ENCODE results near the gene CSGALNACT2. TPM values are rescaled to one million over a fixed set of nuclear protein-coding genes. Genes with fewer than 3 reads are reported as not detected.
A peak's percentile ranks its signal among the peaks of the same experiment; 100 is the strongest.

Gene CSGALNACT2
- total RNA-seq, 1 experiment from 2014 or later = 3.6 TPM

DNA sequence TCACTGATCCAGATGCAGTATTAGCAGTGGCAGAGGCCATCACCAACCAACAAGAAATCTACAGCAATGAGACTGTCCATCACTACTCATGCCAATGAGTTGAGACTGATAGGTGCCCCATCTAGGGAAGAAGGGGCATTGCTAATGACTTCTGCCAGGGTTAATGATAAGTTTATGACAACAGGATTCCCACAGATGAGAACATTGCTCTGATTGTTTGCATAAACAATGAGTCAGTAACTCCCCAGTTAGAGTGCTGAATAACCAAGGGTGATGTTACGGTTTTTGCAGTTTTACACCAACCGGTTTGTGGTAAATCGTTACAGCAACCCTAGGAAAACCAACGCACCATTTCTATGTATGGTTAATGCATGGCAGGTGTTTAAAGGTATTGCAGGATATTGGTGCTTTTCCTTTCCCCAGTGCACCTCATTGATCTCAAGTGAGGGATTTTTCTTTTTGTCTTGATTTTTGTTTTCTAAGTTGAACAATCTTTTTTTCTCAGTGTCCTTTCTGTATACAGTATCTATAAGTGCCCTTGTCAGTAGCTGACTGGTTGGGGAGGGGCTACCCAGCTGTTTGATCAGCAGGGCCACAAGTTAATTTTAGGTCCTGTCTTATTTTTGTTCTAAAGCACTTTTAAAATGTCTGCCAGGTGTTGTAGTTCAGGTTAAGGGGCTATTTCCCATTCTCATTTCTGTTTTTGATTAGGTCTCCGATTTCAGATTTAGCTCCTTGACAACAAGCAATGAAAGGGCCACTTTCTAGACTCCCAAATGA is 3.9 kb upstream of the CSGALNACT2 start:
- DNase-seq = peak; percentile 72
- ATAC-seq = peak; percentile 2; the same call in 1 of the 2 replicates
- no peaks in the 10 kb centered on the region for H3K27me3 ChIP-seq (ENCODE audit: low read length)
- H3K9ac ChIP-seq (ENCODE audit: low read length) = no peak overlapping the region
- intact Hi-C loops (cut with micrococcal nuclease) = no loop called here
- no peak overlapping the region for H3K4me3 ChIP-seq (ENCODE audit: low read length)
- H3K9me3 ChIP-seq (ENCODE audit: low read length) = no peaks in the 10 kb centered on the region
- peaks cover 28% of the 10 kb centered on the region for H3K4me1 ChIP-seq (ENCODE audit: insufficient read depth, low read length)
- no peaks in the 10 kb centered on the region for H3K9me2 ChIP-seq (replicated peaks; ENCODE audit: low read length)
- H3K36me3 ChIP-seq (ENCODE audit: low read depth, low read length) = no peaks in the 10 kb centered on the region
- CTCF ChIA-PET = no interaction called here
- H3K4me2 ChIP-seq (ENCODE audit: low read length) = no peak overlapping the region
- no peak overlapping the region for H3K27ac ChIP-seq (ENCODE audit: low read length)
- H4K20me1 ChIP-seq (ENCODE audit: low read length) = 0 out of 2 replicates have a peak, but pooled peaks cover 2% of the 10 kb centered on the region
- H2AFZ ChIP-seq (ENCODE audit: low read length) = no peak overlapping the region
- POLR2A ChIA-PET (ENCODE audit: unreplicated experiment) = no interaction called here
- H3K79me2 ChIP-seq (ENCODE audit: low read length) = peaks cover 7% of the 10 kb centered on the region
- TF ChIP-seq EZH2phosphoT487 (IDR thresholded peaks at IDR 0.05; ENCODE audit: borderline replicate concordance, low read length) = no peak
- TF ChIP-seq EZH2 (IDR thresholded peaks at IDR 0.05; ENCODE audit: low read length, unreplicated experiment) = no peak
- TF ChIP-seq, protein P1, sequence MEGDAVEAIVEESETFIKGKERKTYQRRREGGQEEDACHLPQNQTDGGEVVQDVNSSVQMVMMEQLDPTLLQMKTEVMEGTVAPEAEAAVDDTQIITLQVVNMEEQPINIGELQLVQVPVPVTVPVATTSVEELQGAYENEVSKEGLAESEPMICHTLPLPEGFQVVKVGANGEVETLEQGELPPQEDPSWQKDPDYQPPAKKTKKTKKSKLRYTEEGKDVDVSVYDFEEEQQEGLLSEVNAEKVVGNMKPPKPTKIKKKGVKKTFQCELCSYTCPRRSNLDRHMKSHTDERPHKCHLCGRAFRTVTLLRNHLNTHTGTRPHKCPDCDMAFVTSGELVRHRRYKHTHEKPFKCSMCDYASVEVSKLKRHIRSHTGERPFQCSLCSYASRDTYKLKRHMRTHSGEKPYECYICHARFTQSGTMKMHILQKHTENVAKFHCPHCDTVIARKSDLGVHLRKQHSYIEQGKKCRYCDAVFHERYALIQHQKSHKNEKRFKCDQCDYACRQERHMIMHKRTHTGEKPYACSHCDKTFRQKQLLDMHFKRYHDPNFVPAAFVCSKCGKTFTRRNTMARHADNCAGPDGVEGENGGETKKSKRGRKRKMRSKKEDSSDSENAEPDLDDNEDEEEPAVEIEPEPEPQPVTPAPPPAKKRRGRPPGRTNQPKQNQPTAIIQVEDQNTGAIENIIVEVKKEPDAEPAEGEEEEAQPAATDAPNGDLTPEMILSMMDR (conservative IDR thresholded peaks at IDR 0.05; ENCODE audit: low read depth, low read length) = no peak
- no TSS peak for BruUV-seq (replicated peaks)
- H3F3A ChIP-seq (ENCODE audit: low read length, unreplicated experiment) = peaks cover 1% of the 10 kb centered on the region

DNA sequence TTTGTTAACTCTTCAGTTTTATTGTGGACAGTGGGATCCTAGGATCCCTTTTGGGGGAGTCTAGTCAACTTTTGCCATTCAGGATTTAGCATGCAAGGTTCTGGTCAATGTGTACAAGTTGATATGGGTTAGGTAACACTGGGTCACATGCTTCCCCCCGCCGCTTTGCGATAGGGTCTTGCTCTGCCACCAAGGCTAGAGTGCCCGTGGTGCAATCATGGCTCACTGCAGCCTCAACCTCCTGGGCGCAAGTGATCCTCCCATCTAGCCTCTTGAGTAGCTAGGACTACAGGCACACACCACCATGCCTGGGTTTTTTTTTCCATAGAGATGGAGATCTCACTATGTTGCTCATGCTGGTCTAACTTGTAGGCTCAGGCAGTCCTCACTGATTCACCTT is 3.2 kb upstream of the CSGALNACT2 start:
- CTCF ChIA-PET = no interaction called here
- DNase-seq = no peak
- intact Hi-C loops (cut with micrococcal nuclease) = loop anchor here (5.0 kb wide), 1 partner anchor 222 kb away; no protein-coding TSS in a partner anchor
- Histone ChIP-seq H2AFZ (ENCODE audit: low read length) (no peak overlapping the region), H3K36me3 (ENCODE audit: low read depth, low read length) (no peaks in the 10 kb centered on the region), H3K79me2 (ENCODE audit: low read length) (peaks cover 14% of the 10 kb centered on the region), H3K27ac (ENCODE audit: low read length) (no peak overlapping the region), H3K9ac (ENCODE audit: low read length) (no peak overlapping the region), H3F3A (ENCODE audit: low read length, unreplicated experiment) (peaks cover 9% of the 10 kb centered on the region), H3K4me2 (ENCODE audit: low read length) (no peak overlapping the region), H4K20me1 (ENCODE audit: low read length) (peaks cover 9% of the 10 kb centered on the region; the same call in 1 of the 2 replicates), H3K9me3 (ENCODE audit: low read length) (no peaks in the 10 kb centered on the region), H3K27me3 (ENCODE audit: low read length) (no peaks in the 10 kb centered on the region), H3K9me2 (replicated peaks; ENCODE audit: low read length) (no peaks in the 10 kb centered on the region), H3K4me3 (ENCODE audit: low read length) (no peak overlapping the region), H3K4me1 (ENCODE audit: insufficient read depth, low read length) (peaks cover 28% of the 10 kb centered on the region)
- ATAC-seq = no peak
- TF ChIP-seq EZH2 (IDR thresholded peaks at IDR 0.05; ENCODE audit: low read length, unreplicated experiment) = no peak
- TF ChIP-seq, protein P1 (conservative IDR thresholded peaks at IDR 0.05; ENCODE audit: low read depth, low read length) = no peak
- TF ChIP-seq EZH2phosphoT487 (IDR thresholded peaks at IDR 0.05; ENCODE audit: borderline replicate concordance, low read length) = no peak
- no TSS peak for BruUV-seq (replicated peaks)
- POLR2A ChIA-PET (ENCODE audit: unreplicated experiment) = no interaction called here

DNA sequence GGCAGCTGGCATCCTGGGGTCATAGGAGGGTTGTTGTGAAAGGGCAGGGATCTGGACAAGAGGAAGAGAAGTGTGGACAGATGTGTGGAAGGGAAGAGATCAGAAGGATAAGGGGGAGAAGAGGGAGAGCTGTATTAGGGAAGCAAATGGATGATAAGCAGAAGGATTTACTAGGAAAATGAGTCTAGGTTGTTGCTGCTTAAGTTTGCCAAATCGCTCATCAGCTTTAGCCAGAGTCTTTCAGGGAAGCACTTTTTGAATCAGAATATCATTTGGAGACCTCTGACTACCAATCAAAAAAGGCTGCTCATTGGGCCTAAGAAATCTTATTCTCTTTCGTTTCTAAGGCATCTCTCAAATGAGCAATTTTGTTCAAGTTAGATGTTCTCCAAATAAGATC is 2.6 kb upstream of the CSGALNACT2 start:
- peaks cover 31% of the 10 kb centered on the region for H3K4me1 ChIP-seq (ENCODE audit: insufficient read depth, low read length)
- no TSS peak for BruUV-seq (replicated peaks)
- DNase-seq (no peak), ATAC-seq (no peak)
- no peaks in the 10 kb centered on the region for H3K9me2 ChIP-seq (replicated peaks; ENCODE audit: low read length)
- H3K27ac ChIP-seq (ENCODE audit: low read length) = no peak overlapping the region
- TF ChIP-seq, protein P1 (conservative IDR thresholded peaks at IDR 0.05; ENCODE audit: low read depth, low read length) = no peak
- no peak for TF ChIP-seq EZH2 (IDR thresholded peaks at IDR 0.05; ENCODE audit: low read length, unreplicated experiment)
- H3K4me2 ChIP-seq (ENCODE audit: low read length) = no peak overlapping the region
- no peaks in the 10 kb centered on the region for H3K9me3 ChIP-seq (ENCODE audit: low read length)
- H3F3A ChIP-seq (ENCODE audit: low read length, unreplicated experiment) = peaks cover 9% of the 10 kb centered on the region
- ChIA-PET POLR2A (ENCODE audit: unreplicated experiment) (no interaction called here), CTCF (no interaction called here)
- H3K27me3 ChIP-seq (ENCODE audit: low read length) = no peaks in the 10 kb centered on the region
- H3K9ac ChIP-seq (ENCODE audit: low read length) = no peak overlapping the region
- H4K20me1 ChIP-seq (ENCODE audit: low read length) = peaks cover 11% of the 10 kb centered on the region; the same call in 1 of the 2 replicates
- H3K4me3 ChIP-seq (ENCODE audit: low read length) = no peak overlapping the region
- peaks cover 15% of the 10 kb centered on the region for H3K79me2 ChIP-seq (ENCODE audit: low read length)
- no peak overlapping the region for H2AFZ ChIP-seq (ENCODE audit: low read length)
- H3K36me3 ChIP-seq (ENCODE audit: low read depth, low read length) = no peaks in the 10 kb centered on the region
- intact Hi-C loops (cut with micrococcal nuclease) = loop anchor here (5.0 kb wide), 1 partner anchor 222 kb away; no protein-coding TSS in a partner anchor
